HG03108 (cell line): ENCODE measurements around the gene CR1L.
"Not testable (repeated sequence)": the region's sequence is repeated elsewhere in the genome, so short reads cannot be mapped to it uniquely, and the experiment has no call there.

ENCODE experiments used
- ATAC-seq: cut with Tn5 transposase; IDR thresholded peaks from one replicate; pipeline ENCODE4 v1.9.1; 2021; ENCODE audit warnings: moderate library complexity; ENCODE audit not compliant: unreplicated experiment

Gene CR1L

DNA sequence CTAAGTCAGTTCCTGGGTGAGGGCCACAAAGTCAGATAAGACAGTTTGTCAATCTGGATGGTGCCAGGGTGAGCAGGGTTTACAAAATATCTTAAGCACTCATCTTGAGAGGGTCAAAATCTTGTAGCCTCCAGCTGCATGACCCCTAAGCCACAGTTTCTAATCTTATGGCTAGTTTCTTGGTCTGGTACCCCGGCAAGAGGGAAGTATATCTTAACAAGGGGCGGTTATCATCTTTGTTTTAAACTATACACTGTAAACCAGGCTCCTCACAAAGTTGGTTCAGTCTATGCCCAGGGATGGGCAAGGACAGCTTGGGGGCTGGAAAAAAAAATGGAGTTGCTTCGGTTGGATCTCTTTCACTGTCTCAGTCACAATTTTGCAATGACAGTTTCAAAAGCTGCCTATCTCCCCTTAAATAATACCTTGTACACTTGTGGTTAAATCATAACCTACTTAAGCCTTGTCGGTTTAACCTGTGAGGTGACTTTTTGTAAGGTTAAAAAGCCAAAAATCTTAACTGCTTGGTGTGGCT lies 99.1 kb downstream of the CR1L start:
- ATAC-seq, result no peak

DNA sequence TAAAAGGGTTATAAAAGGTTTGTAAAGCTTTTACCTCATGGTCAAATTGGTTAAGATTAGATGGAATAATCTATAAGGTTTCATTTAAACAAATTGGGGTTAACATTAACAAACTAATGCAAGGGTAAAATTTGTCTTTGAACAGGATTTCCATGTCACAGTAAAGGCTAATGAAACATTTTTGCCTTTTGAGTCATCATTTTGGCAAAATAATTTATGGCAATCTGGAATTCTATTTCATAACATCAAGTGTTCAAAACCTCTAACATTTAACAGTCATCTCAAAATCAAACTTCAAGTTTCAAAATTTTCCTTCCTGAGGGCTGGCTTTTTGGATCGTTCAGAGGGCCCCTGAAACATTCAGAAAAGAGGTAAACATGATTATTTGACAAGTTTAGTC lies 100.4 kb downstream of the CR1L start:
- no peak for ATAC-seq

DNA sequence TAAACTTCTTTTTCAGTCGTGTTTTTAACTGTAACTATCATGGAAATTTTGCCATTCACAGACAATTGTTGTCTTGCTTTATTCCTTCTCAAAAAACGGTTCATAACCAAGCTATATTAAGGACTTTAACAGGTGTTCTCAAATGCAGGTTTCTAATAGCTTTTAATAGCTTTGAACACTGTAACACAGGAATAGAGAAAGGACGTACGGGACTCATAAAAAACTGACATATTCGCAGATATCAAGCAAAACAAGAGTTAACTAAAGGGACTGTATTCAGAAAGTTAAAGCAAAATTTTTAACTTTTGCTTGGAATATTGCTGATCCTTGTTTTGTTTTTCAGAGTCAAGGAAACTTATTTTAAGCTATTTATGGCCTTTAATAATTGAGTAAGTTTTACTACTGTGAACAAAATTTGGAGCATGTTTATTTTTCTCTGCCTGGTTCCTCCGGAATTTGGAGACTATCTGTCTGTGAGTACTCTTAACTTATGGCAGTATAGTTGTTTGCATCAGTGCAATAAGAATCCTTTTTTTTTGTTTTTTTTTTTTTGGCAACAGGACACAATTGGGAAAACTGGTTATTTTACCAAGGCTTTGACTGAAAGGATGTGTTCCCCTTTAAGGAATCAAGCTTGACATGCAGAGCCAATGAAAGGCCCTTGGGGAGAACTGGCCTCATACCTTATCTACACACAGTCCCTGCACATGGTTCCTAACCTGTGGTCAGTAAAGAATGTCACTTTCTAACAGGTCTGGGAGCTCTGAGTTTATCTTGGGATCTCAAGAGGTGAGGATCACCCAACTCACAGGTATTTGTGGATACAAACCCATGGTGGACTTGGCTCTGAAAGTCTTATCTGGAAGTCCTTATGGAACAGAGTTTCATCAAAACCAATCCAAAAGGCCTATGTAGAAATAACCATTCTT lies 101.2 kb downstream of the CR1L start:
- no peak for ATAC-seq

DNA sequence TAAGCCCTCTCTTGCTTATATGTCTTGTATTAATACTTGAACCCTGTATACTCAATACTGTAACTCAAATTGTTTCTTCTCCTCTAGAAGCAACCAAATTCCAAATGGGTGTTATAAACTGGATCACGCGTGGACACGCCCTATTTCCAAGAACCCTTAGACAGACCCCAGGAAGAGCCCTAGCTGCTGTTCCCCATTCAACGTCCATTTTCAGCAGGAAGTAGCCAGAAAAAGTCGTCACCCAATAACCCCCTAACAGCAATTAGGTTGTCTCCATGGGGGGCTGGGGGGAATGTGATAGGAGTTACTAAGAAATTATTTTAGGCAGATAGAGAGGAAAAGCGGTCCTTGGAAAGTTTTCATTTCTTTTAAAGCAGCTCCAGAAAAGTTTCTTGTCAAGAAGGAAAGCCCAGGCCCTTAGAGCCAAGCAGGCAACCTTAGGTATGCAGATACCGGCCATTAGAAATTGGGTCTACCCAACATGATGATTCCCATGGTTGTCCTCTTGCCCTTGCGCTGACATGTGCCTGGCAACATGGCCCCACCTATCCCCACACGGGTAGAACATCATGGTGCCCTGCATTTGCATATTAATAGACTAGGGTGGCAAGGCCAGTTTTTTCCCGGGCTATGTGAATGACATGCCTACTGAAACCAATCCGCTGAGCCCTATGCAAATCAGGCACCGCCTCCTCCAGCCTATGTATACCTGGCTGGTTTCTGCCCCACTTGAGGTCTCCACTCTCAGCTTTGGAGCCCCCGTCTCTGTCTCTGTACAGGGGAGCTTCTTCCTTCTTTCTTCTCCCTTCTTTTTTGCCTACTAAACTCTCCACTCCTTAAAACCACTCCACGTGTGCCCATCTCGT lies 102.9 kb downstream of the CR1L start:
- ATAC-seq, result no peak

DNA sequence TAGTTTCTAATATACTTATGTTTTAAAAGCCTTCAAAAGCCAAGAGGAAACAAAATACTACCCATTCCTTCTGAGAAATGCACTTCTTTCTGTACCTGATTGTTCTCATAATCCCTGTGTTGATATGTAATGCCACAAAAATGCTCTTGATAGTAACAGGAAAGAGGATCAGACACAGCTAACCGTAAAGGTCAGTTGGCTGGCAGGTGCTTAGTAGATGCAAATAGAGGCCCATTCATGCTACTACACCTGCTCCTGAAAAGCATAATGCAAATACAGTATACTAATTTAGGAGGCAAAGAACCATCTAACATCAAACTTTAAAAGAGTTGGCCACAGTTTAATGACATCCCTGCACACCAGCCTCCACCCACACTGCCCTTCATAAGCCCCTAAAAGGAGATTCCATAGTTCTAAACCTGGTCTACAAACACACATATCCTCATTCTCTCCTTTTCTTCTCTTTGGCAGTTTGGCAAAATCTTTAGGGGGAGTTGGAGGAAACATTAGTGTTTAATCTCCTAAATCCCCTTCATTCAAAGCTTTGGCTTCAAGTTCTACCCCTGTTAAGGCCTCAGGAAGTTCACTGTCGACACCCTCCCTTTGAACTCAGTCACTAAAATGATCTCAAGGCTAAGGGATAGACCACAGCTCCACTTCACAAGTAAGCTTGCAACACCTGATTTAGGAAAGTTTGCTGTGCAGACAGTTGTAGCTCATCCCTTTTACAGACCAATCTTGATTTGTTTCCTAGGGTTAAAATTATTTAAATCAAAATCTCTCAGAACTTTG lies 104.0 kb downstream of the CR1L start:
- ATAC-seq, result no peak

DNA sequence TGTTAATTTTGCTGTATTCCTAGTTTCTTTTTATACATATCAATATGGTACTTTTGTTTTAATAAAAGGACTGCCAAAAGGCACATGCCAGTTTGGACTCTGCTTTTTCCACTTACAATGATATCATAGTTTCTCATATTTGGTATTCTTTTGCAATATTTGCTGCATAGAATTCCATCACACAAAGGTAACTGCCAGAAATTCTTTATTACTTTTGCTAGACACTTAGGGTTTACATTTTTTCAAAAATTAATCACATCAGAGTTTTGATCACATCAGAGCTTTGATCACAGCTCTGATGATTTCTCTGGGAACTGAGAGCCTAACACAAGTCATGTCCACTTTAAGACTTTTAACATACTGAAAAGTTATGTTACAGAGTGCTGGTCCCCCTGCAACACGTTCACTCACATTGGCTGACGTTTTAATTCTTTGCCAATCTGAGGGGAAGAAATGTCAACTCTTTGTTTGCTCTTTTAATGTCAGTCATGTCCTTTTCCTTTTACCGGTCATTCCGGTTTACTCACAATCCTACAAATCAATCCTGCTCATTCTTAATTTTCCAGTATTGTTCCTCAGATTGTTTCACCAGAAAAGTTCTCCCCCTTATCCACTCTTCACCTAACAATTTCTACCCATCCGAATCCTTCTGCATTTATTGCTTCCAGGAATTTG lies 105.8 kb downstream of the CR1L start:
- no peak for ATAC-seq

DNA sequence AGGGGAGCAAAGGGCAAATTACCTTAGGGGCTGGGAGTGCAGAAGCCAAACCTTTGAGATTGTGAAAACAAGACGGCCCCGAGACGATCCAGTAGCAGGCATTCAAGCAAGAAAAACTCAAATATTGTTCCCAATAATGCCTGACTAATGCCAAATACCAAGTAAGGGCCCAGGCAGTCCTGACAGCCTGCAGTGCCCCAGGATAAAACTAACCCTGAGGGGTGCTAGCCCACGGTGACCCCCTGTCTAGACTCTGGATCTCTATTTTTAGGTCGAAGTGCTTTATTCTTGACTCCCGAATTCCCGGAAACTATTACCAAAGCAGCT lies 106.5 kb downstream of the CR1L start:
- ATAC-seq, result peak; percentile 3

DNA sequence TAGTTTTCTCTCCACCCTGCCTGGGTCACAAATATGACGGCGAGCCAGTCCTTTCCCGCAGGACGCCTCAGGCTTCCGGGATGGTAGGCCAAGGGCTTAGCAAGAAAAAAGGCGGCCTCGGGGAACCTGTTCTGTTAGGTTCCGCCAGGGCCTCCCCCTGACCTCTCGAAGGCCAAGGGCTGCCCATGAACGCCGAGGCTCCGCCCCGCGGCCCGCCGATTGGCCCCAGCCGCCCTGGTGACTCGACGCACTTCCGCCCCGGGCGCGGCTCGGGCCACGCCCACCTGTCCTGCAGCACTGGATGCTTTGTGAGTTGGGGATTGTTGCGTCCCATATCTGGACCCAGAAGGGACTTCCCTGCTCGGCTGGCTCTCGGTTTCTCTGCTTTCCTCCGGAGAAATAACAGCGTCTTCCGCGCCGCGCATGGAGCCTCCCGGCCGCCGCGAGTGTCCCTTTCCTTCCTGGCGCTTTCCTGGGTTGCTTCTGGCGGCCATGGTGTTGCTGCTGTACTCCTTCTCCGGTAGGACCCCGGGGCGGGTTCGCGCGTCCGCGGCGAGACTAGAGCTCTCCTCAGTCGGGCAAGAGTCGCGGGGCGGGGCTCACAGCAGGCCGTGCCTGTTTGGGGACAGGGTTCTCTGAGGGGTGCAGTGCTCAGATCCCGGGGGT lies 107.0 kb downstream of the CR1L start, which contains the start of gene CD46:
CD46 (plus strand) TSS at position 265 of the 666 bp plus-strand sequence; CDS start at position 424, 159 bp downstream.
- ATAC-seq, result peak; percentile 97

DNA sequence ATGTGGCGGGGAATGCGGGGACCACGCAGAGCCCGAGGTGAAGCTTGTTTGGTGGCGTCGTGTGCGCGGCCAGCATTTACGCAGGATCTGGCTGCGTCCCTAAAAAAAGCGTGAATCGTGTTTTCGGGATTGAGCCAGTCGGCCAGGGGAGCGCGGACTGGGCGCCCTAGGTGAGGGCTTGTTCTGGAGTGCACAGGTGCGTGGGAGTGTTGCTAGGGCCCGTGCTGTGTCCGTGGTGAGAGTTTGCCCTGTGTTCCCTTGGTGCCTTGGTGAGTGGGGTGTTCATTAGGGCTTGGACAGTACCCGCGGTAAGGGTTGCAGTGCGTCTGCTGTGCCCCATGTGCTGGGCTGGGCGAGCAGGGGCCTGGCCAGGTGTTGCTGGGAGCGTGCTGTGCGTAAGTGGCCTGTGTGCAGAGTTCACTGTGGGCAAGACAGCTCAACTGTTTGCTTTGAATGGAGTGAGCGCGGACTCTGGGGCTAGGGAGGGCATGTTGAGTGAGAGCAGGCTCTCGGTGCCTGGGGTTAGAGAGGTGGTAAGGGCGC lies 107.6 kb downstream of the CR1L start:
- ATAC-seq, result peak; percentile 13

DNA sequence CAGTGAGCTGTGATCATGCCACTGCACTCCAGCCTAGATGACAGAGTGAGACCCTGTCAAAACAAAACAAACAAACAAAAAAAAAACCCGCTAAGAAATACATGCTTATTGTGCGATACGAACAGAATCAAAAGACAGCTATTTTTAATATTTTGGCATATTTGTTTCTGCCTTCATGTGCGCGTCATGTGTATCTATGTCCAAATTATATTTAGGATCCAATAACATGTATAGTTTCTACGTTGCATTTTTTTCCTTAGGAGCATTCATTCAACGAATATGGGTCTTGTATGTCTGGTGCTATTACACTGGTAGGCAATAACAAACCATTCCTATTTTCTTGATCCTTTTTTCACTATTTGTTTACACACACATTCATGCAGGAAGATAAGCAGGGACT lies 108.7 kb downstream of the CR1L start:
- no peak for ATAC-seq

DNA sequence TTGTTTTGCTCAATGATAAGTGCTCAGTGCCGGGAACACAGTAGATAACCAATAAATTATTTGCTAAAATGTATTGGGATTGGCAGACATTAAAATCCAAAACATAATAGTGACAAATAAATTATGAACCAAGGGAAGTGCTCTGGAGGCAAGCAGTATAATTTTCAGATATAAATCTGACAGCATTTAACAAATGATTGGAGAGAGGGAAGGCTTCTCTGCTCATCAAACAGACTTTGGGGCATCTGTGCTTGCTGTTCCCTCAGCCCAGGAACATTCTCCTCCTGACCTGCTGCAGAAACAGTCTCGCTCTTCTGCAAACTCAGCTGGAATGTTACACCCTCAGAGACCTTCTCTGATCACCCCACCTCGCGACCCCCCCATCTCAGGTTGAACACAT lies 109.1 kb downstream of the CR1L start:
- ATAC-seq, result no peak

DNA sequence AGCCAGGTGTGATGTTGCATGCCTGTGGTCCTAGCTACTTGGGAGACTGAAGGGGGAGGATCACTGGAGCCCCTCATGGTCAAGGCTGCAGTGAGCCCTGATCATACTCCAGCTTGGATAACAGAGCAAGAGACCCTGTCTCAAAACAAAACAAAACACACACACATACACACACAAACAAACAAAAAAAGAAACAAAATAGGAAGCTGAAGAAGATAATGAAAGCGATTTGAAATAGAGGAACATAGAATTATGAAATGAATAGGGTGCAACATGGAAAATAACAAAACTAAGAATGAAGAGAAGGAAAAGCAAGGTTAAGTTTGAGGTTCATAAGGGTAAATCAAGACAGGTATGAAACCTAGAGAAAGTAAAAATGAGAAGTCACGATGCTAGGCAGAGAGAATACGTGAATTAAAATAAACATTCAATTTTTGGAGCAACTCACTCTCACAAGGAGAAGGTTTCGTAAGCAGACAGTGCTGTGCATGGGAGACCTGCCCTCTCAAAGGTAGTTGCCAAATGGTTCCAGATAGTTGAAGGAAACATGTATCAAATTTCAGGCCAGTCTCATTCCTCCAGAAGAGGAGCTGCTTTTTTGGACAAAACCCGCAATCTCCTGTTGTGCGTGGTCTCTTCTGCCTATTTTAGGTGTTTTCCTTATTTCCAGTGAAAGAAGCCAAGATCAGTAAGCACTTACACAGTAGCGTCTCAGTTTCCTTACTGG lies 110.2 kb downstream of the CR1L start:
- no peak for ATAC-seq

DNA sequence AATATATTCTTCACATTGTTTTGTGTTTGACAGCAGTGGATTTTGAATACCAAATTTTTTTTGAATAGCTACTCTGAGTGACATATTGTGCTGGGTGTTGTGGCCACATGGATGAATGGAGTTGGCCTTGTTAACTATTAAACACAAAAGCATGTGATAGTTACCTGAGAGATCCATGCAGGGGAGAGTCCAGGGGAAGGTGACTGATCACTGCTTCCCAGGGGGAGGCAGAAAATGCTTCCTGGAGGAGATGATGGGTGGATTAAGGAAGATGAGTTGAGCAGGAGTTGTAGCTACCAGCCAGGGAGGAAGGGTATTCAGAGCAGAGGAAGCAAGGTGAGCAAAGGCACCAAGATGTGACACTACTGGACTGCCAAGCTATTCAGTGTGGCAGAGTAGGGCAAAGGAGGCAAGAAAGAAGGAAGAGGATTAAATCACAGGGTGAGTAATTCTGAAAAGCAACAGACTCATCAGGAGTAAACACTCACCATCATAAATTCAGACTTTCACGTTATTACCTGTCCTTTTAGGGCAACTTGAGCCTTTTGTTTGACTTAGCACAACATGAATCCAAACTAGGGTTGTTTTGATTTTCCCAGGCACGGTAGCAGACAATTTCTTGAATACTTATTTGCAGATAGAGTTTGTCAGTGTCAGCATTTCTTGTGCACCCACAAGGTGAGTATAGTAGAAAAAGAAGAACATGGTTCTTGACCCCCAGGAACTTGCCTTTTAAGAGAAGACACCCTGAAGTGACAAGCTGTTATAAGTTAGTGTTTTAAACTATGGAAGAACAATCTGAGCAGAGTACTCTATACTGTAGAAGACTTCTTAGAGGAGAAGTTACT lies 111.1 kb downstream of the CR1L start:
- ATAC-seq, result no peak

DNA sequence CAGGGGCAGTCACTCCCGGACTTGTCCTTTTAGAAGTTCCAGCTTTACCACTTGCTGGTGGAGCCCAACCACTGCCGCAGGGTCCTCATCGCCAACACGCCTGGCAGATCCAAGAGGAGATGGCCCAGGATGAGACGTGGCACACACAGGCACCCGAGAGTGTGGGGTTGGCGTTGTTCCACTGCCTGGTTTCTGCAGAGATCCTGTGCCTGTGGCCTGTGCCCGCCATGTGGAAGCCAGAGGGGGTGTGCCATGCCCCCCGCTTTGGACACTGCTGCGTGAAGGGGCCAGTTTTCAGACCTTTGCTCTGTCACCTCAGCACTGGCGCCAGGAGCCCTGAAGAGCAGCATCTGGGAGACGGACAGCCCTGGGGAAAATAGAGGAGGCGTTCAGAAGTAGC lies 117.7 kb downstream of the CR1L start:
- no peak for ATAC-seq

DNA sequence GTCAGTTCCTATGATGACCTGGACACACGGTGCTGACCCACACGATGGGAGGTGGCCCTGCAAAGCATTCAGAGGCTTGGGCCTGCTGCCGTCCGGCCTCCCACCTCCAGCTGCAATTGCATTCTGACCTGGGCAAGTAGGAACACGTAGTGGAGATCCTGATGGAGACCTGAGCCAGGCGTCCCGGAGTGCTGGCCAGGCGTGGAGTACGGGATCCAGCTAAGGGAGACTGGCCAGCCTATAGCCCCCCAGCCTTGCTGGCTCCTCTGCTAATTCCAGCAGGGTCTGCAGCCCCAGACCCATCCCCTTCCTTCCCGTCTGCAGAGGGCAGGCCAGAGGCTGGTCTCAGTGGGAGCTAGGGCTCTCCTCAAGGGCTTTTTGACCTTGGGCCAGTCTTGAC lies 118.2 kb downstream of the CR1L start:
- ATAC-seq, result no peak

DNA sequence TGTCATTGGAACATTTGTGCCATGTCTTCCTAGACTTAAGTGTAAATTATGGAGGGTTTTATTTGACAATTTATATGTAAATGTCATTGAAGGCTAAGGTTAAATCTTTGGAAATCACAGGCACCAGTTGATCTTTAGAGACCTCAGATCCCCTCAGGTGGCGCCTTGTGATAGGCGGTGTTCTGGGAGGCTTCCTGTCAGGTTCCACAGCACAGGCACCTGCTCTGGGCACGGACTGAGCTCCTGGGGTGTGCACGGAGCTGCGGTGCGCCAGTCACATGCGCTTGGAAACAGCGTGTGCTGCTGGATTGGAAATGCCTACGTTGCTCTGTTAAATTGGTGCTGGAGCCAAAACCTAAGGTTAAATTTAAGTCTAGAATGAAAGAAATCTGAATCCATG lies 119.0 kb downstream of the CR1L start:
- no peak for ATAC-seq

DNA sequence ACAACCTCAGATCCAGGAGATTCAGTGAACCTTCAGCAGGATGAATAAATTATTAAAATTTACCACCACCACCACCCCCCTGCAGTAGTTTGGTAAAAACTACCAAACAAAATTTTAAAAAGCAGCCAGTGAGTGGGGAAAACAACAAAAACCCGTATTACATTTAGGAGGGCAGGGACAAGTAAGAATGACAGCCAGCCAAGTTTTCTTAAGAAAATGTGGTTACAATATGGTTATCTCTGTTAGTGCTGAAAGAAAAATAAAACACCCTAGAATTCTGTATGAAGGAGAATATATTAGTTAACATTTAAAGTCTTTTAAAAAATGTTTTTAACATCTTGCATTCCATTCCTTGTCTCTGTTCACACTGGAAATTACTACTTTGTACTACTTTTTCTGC lies 121.6 kb downstream of the CR1L start:
- ATAC-seq, result no peak

DNA sequence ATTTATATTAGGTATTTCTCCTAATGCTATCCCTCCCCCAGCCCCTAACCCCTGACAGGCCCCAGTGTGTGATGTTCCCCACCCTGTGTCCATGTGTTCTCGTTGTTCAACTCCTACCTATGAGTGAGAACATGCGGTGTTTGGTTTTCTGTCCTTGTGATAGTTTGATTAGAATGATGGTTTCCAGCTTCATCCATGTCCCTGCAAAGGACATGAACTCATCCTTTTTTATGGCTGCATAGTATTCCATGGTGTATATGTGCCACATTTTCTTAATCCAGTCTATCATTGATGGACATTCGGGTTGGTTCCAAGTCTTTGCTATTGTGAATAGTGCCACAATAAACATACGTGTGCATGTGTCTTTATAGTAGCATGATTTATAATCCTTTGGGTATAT lies 125.6 kb downstream of the CR1L start:
- ATAC-seq, result not testable (repeated sequence)
